GM21367 (cell line): ENCODE measurements around the gene RASAL2.
"Not testable (repeated sequence)": the region's sequence is repeated elsewhere in the genome, so short reads cannot be mapped to it uniquely, and the experiment has no call there.

Experiments
- ATAC-seq: cut with Tn5 transposase; IDR thresholded peaks from one replicate; pipeline ENCODE4 v1.9.1; 2021; ENCODE audit not compliant: unreplicated experiment

The RASAL2 gene

DNA sequence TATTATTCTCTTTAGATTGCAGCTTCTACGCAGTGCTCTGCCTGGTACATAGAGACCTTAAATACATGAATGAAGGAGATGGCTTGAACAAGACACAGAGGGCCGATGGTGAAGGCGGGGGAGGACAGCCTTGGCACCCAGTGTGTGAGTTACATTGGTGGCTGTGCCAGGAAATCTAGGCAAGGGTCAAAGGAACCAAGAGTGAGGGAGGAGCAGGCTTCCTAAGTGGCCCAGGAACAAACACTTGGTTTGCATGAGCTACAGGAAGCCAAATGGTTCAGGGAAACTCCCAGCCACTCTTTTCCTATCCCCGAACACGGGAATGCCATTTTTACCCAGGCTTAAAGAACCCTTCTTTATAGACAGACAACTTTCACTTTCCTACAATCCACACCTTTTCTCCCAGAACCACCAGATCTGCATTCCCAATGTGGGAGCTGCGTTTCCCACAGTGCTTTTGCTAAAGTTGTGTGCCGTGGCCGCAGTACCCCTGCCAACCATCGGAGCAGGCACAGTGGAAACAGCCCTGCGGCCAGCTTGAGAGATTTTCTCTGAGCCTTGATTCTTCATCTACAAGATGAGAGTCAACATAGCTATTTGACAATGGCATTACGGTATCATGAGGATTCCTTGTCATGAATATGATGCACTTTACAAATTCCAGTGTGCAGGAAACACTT lies 406.3 kb downstream of the RASAL2 start:
- ATAC-seq: no peak

DNA sequence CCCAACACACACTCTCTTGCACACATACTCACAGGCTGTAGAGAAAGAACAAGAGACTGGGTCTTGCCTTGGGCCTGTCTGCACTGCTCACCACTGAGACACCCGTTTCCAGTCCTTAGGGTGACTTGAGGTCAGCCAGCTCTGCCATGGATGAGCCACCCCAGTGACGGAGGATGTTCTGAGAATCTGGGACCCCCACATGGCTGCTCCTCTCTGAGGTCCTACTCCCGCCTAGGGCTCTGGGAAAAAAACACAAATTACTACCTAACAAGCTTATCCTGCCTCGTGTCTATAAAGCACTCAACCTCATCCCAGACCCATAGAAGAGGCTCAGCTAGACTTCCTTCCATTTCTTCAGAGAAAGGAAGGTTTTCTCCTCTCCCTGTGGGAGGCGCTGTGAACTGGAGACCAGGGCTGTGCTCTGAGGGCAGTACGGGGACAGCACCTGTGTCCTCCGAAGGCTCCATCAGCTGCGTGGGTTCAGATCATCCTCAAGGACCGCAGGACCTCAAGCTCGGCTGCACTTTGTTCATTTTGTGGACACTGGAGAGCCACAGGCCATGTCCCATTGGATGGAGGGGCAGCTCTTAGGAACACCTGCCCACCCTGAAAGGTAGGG lies 407.1 kb downstream of the RASAL2 start:
- ATAC-seq: no peak

DNA sequence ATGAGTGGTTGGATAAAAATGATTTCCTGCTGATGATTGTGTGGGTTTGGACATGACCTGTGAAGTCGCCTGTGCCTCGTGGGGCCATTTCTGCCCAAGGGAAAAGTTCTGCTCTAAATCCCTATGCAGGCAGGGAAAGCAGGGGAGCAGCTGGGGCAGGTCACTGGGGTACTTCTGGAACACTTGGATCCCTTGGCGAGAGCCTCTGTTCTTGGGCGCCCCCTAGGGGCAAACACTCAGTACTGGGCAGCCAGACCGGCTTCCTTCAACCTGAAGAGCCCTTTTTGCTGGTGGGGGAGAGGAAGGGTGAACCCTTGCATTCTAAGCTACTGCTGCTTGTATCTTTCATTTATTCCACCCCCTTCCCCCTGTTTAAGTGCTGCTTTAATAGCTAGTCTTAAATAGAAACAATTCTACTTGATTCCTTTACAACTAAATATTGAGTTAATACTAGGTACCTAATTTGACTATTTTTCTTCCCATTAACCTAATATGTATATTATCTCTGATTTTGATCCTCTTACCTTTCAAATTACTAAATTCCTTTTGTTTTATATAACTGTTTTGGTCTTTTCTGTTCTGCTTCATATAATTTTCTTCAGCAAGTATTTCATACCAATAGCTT lies 407.9 kb downstream of the RASAL2 start:
- peak; percentile 92 for ATAC-seq

DNA sequence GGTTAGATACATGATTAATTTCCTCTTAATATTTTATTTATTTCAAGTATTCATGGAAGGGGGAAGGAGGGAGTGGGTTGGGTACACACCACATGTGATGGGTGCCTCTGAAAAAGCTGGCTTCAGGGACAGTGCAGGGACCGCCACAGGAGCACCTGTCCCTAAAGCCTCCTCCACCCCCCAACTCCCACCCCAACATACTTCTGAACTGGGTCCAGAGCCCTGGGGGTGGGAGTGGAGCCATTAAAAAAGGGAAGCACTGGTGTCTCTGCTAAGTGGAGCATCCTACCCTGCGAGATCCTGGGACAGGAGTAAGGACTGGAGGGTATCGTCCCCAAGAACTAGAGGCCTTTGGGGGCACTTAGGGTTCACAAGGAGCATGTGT lies 408.4 kb downstream of the RASAL2 start:
- ATAC-seq: no peak

DNA sequence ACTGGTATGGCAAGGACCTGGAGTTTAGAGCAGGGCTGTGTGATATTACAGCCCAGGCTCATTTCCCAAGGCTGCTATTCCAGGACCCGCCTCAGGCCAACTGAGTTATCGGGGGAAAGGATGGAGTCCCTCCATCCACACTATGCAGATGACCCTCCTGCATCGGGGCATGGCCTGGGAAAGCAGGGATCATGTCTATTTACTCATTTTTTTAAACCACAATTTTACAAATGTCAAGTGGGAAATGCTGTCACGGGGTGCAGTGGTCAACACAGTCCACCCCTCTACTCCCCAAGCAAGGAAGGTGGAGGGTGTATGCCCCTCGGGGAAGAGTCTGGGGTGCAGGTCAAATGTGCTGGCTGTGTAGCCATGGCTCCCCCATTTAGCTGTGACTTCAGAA lies 409.0 kb downstream of the RASAL2 start:
- ATAC-seq: no peak

DNA sequence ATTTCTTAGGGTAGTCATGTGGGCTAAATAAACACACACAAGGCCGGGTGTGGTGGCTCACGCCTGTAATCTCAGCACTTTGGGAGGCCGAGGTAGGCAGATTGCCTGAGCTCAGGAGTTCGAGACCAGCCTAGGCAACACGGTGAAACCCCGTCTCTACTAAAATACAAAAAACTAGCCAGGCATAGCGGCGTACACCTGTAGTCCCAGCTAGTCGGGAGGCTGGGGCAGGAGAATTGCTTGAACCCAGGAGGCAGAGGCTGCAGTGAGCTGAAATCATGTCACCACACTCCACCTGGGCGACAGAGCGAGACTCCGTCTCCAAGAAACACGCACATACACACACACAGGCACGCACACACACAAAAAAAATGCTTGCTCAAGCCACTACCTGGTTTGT lies 409.4 kb downstream of the RASAL2 start:
- not testable (repeated sequence) for ATAC-seq

DNA sequence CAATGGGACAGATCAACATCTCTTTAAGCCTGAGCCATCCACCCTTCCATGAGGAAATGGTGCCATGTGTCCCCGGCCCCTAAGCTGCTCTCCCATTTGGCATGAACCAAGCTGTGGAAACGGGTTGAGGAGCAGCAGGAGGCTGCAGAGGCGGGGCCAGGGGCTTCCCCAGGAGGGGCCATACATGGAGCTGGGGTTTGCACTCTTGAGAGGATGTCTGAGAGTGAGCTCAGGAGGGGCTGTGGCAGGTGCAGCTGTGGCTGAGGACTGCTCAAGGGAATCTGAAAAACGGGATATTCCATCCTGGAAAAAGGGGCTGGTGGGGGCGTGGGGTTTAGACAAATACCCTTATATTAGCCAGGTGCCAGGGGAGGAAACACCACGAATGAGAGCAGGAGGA lies 409.9 kb downstream of the RASAL2 start:
- no peak for ATAC-seq

DNA sequence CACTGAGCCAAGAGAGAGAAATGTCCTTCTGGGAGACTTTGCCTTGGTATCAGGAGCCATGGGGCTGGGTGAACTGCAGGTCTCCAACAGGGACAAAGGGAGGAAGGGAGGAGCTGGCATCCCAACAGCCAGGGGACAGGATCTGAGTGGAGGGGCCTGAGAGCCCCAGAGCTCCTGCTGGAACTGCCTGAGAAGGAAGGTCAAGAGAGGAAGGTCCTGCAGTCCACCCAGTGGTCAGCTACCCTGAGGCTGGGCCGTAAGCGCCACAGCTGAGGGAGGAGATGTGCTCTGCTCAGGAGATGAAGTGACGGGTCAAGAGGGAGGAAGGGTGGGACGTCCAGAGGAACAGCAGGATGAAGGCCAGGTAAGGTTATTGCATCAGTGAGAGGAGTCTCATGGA lies 410.4 kb downstream of the RASAL2 start:
- no peak for ATAC-seq

DNA sequence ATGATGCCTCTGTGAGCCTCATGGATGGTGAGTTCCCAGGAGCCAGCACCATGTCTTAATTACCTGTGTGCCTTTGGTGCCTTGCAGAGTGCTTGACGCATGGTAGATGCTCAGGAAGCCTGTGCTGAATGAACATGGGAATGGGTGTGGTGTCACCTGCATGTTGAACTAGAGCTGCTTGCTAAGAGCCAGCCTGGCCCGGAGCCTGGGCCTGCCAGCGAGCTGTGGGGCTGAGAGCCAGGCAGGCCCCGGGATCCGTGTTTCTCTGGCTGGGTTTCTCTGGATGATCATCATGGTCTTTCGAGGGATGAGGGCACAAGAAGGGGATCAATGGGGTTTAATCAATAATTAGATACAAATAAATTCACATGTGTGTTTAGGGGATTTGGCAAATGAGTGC lies 412.3 kb downstream of the RASAL2 start:
- ATAC-seq: no peak

DNA sequence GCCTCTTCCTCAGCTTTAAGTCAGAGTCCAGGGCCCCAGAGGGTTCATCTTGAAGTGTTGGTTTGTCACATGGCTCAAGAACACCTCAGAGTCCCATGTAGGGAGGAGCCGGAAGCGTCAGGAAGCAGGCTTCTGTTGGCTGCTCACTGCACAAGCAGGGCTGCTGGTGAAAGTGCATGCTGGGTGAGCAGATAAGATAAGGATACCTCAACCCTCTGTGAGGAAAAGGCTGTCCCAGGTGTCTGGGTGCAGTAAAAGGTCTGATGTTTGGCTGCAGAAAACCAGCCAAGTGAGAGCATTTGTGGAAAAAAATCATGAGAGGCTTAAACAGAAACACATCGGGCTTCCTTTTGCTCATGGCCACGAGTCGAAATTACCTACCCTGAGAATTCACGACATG lies 412.8 kb downstream of the RASAL2 start:
- ATAC-seq: no peak

DNA sequence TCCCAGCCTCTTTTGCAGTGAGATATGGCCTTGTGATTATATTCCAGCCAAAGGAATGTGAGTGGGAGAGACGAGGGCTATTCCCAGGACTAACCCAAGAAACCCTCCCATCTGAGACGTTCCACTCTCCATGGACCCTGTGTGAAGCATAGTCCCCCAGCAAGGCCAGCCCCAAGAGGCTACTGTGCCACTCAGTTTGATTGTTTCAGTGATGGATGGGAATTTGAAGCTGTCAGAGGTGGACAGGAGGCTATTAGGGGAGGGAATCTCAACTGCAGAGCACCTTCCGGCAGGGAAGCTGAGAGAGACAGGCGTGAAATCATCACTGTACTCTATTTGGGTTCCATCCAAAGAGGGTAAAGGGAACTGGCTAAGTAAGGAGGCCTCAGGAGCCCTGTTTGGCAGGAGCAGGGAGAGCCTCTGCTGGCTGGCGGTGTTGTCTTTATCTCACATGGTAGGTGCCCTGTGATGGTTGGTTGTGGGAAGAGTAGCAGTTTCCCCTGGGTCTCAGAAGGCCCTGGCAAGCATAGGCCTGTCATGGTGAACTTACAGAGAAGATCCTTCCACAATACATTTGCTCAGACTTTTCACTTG lies 415.6 kb downstream of the RASAL2 start:
- no peak for ATAC-seq

DNA sequence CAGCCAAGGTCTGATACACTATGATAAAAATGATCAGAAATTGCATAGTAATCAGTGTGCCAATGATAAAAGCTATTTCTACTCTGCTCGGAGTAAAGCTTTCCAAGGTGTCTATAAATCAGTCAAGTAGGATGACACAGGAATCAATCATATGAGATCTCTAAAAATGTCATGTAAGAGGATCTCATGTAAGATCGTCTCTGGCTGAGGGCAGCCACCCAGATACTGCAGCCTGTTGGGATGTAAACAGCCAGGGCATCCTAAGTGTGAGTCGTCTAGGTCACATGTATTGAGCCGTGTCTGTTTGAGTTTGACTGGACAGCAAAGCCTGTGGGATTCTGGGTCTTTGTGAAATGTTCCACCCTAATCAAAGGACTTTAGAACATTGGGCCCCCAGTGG lies 416.3 kb downstream of the RASAL2 start:
- no peak for ATAC-seq

DNA sequence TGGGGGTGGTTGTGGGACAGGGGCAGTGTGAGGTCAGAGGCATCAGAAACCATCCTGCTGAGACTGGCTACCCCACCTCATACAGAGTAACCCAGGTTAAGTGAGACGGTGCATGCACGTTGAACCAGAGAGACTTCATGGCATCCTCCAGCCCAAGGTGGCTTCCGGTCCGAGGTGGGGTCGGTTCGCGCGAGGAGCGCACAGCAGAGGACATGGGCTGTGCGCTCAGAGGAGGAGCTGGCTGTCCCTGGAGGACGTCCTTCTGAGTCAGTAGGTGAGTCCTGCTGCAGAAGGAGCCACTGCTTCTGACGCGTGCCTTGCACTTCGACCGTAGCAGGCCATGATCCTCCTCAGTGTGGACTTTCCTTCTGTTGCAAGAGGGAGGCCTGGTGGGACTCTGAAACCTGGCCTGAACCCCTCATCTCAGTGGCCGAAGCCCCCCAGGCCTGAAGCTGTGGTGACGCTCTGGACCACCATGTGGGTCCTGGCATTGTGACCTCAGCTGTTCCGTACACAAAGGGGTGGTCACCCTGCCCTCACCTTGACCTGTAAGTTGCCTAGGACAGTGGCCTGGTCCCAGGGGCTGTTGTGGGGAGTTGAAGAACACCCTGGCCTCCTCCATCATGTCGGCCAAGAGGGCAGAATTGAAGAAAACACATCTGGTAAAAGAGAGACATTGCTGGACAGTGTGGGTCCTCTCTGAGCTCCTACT lies 418.8 kb downstream of the RASAL2 start, which contains the start of gene TEX35:
TEX35 (plus strand) TSS at position 544 of the 712 bp plus-strand sequence; CDS start at position 624, 80 bp downstream.
- ATAC-seq: no peak

DNA sequence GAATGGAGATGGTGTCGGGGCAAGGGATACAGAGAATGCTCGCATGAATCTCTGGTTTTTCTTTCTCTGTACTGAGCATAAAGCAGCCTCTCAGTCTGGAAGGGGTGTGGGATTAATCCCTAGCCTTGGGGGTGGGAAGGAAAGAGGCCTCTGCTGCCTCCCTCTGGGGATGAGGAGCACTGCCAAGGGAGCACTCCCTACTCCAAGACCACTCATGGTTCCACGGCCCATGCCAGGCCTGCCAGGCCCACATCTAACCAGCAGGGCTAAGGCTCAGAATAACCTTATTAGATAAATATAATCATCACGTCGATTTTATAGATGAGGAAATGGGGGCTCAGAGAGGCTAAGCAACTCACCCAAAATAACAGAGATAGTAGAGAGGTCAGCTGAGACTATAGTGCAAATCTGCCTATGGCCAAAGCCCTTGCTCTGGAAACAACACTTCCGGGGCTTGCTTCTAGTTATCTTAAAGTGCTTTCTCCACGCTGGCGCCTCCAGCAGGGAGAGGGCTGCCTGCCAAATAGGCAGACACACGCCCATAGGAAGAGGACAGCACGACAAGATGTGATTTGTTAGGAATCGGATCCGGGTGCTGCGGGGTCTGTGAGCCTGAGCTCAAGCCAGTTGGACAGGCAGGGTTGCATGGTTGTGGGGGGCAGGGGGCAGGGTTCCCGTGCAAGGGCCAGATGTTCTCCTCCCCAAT lies 419.5 kb downstream of the RASAL2 start:
- ATAC-seq: no peak

DNA sequence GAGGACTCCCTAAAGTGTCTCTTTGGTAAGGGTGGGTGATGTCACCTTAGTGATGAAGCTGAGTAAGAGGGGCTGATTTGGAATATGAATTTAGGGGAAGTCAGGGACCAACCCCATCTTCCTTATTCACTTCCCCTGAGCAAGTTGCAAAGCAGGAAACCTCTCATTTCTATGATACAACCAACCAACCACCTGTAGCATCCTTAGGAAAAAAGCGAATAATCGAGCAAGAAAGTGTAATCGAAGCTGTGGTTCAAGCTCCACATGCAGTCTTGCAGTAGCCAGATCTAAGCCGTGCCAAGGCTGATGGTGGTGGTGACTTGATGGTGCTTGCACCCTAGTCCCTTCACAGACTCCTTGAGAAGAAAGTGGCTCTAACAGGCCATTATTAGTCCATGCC lies 422.2 kb downstream of the RASAL2 start:
- ATAC-seq: no peak

DNA sequence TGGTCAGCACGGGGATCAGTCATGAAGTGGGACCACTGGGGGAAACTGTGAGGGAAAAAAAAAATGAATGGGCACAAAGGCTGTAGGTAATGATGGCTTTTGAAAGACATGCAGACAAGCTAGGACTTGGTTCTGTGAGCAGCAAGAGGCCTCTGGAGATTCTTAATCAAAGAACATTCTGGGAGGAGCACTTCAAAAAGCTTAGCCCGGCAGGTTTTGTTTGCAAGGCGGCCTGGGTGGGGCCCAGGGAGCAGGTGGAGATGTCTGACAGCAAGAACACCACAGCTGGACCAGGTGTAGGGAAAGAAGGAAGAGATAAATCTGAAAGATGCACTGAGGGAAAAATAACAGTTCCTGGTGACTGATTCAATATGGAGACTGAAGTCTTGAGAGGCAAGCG lies 425.0 kb downstream of the RASAL2 start:
- no peak for ATAC-seq

DNA sequence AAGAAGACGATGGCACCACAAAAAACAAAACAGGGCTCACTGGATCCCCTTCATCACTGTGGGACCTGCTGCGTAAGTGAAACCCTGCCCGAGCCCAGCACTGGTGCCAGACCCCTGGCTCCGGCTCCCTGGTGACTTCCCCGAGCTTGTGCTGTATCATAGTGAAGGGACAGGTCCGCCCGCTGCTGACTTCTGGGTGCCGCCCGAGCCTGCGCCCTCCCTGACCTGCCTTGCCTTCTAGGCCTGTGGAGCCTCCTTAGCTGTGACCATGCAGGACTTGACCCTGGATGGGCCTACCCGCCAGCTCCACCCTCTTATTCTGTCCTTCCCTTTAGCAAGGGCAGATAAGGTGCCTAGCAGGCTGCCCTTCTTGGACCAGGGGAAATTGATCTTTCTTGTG lies 426.9 kb downstream of the RASAL2 start:
- ATAC-seq: no peak

DNA sequence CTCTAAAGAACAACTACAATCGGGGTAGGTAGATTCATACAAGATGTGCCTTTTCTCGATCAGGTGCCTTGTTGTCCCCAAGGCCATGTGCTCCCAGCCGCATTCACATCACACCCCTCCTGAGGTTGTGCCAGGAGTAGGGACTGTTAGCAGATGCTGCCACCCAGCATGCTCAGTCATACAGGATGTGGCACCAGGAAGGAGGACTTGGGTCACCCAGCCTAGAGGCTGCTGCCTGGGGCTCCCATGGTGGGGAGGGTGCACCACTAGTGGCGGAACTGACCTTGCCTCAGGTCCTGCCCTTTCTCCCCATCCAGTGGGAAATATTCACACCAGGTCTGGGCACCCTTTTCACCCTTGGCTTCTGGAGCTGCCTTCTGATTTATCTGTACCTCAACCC lies 427.3 kb downstream of the RASAL2 start:
- ATAC-seq: no peak

DNA sequence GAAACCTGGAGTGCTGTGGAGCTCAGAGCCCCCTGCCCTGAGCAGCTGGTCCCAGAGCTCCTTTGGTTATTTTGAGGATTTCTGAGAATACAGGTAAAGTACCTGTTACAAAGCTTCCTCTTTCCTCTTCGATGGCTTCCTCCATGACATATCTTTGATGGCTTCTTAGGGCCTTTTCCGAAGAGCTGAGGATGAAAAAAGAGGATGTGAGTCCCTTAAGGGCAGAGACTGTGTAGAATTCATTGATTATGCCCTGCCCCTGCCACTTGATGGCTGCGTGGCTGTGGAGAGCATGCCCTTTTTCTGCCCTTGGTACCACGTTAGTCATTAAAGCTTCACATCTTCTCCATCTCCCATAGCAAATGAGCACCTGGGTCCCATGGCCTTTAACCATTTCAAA lies 433.2 kb downstream of the RASAL2 start:
- no peak for ATAC-seq

DNA sequence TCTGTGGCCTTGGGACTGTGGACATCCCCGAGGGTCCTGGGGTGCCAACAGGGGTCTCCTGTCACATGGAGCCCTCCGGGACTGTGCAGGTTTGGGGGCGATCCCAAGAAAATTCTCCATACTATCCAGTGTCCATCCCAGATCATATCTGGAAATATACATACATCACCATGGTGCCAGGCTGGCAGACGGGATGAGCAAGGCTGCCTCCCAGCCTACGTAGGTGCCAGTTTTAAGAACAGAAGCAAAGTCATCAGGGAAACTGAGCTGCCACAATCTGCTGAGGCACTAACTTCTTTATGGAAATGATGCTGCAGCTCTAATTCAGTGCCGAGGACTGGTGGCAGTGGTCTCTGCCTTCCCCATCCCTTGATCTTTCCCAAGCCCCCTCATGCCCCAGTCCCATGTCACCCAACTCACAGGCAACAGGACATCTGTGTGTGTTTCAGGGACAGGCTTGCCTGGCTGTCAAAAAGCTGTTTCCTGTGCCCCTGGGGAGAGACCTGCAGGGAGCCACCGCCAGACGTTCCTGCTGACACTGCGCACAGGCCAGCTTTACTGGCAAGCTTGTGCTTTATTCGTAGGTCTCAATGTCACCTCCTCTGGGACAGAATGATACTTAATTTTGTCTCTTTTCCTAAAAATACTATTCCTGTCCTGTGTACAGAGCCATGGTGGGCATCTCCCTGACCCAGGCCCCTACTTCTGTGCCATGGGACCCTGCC lies 434.5 kb downstream of the RASAL2 start:
- ATAC-seq: no peak
